GM19023 (cell line): ENCODE results near the gene CFAP46.

ENCODE experiments used
- ATAC-seq: cut with Tn5 transposase; IDR thresholded peaks from one replicate; pipeline ENCODE4 v1.9.1; 2021; ENCODE audit warnings: mild to moderate bottlenecking, moderate library complexity; ENCODE audit not compliant: unreplicated experiment

CFAP46 gene

GRCh38 chr10:132758865-132759264, 183.5 kb downstream of the CFAP46 start:
- ATAC-seq: no peak
